ENCODE measurements around the gene PSEN1. TPM values are rescaled to one million over a fixed set of nuclear protein-coding genes. Genes with fewer than 3 reads are reported as not detected.

Gene PSEN1
- total RNA-seq, 2 experiments from 2014 or later: 30.3 to 31.6 TPM

Other genes starting within 250 kb of the PSEN1 start
- gene DPF3, start 242.4 kb upstream of the PSEN1 start, total RNA-seq: under 1 TPM; 0.24 to 0.39 TPM
- gene DCAF4, start 210.0 kb upstream of the PSEN1 start, total RNA-seq: 10 to 100 TPM; 13.4 to 13.6 TPM
- gene ZFYVE1, start 109.4 kb upstream of the PSEN1 start, total RNA-seq: 1 to 10 TPM; 9.9 TPM
- gene RBM25, start 78.0 kb upstream of the PSEN1 start, total RNA-seq: 10 to 100 TPM; 89.6 to 97.9 TPM
- gene PAPLN, start 101.0 kb downstream of the PSEN1 start, total RNA-seq: under 1 TPM; 0.62 to 0.65 TPM